Activated T-cell treated with anti-CD3 and anti-CD28 coated beads, Interleukin-2, amount 50 U/mL, for 72 hours (primary cell): ENCODE data around the gene STAT5B. TPM values are rescaled to one million over a fixed set of nuclear protein-coding genes. Genes with fewer than 3 reads are reported as not detected.
"Not testable (repeated sequence)": the region's sequence is repeated elsewhere in the genome, so short reads cannot be mapped to it uniquely, and the experiment has no call there.

ENCODE experiments used
- ATAC-seq, 2 donors: fragments of 150-1000 bp; cut with Tn5 transposase; replicated peaks in 1 of 2; 2 replicates each; pipeline ENCODE4 v1.10.0; 2021; ENCODE audit warnings: moderate library complexity in 2 of 2, mild to moderate bottlenecking in 1 of 2
- DNase-seq, 2 donors: peaks; one replicate each; pipeline ENCODE4 v3.0.0; 2021 to 2022; ENCODE audit warnings: mixed read lengths in 1 of 2
- H3K27ac Mint-ChIP-seq: one replicate; pipeline ENCODE4 v1.8.0; 2022; ENCODE audit warnings: mild to moderate bottlenecking, moderate library complexity, mixed read lengths
- H3K27me3 Mint-ChIP-seq: one replicate; pipeline ENCODE4 v1.8.0; 2022; ENCODE audit warnings: low read depth, mixed read lengths
- H3K36me3 Mint-ChIP-seq, 2 donors: one replicate each; pipeline ENCODE4 v1.8.0; 2022; ENCODE audit warnings: mixed read lengths in 2 of 2, mild to moderate bottlenecking in 1 of 2; ENCODE audit not compliant: insufficient read depth in 2 of 2
- H3K4me1 Mint-ChIP-seq: one replicate; pipeline ENCODE4 v1.8.0; 2022; ENCODE audit warnings: low read depth, mixed read lengths
- H3K4me3 Mint-ChIP-seq, 2 donors: one replicate each; pipeline ENCODE4 v1.8.0; 2022; ENCODE audit warnings: mild to moderate bottlenecking in 2 of 2, mixed read lengths in 2 of 2, moderate library complexity in 2 of 2
- H3K9me3 Mint-ChIP-seq, 2 donors: one replicate each; pipeline ENCODE4 v1.8.0; 2022; ENCODE audit warnings: mixed read lengths in 2 of 2
- total RNA-seq, 2 donors: library from RNA; stranded (reverse); gene quantifications; one replicate each; pipeline ENCODE4 v1.2.3, GENCODE V29; 2022

STAT5B gene
- total RNA-seq, 2 donors from 2014 or later: 252 to 269 TPM

- H3K4me3 Mint-ChIP-seq: no peak overlapping the region
- no peaks in the 10 kb centered on the region for H3K36me3 Mint-ChIP-seq
- DNase-seq (no peak), ATAC-seq (no peak)
- no peak overlapping the region for H3K27ac Mint-ChIP-seq
- no peaks in the 10 kb centered on the region for H3K27me3 Mint-ChIP-seq
- no peaks in the 10 kb centered on the region for H3K9me3 Mint-ChIP-seq
- H3K4me1 Mint-ChIP-seq: peaks cover 35% of the 10 kb centered on the region
Measured at GRCh38 chr17:42188749-42189650, 87.2 kb downstream of the STAT5B start.

- Mint-ChIP-seq H3K4me1 (peaks cover 35% of the 10 kb centered on the region), H3K36me3 (no peaks in the 10 kb centered on the region), H3K27me3 (no peaks in the 10 kb centered on the region), H3K4me3 (no peak overlapping the region), H3K27ac (no peak overlapping the region), H3K9me3 (no peaks in the 10 kb centered on the region)
- ATAC-seq (no peak), DNase-seq (no peak)
Measured at GRCh38 chr17:42187833-42188232, 88.4 kb downstream of the STAT5B start.

- Mint-ChIP-seq H3K4me1 (peaks cover 44% of the 10 kb centered on the region), H3K27ac (peak overlapping the region; percentile 9), H3K27me3 (peaks cover 13% of the 10 kb centered on the region), H3K4me3 (peak overlapping the region in 1 of 2 donors; percentile 23)
- ATAC-seq, H3K36me3 Mint-ChIP-seq, DNase-seq, H3K9me3 Mint-ChIP-seq: not testable (repeated sequence)
Measured at GRCh38 chr17:42186191-42186590, 90.0 kb downstream of the STAT5B start.

- Mint-ChIP-seq H3K4me1 (peaks cover 45% of the 10 kb centered on the region), H3K27ac (no peak overlapping the region), H3K27me3 (peaks cover 13% of the 10 kb centered on the region), H3K36me3 (no peaks in the 10 kb centered on the region), H3K9me3 (no peaks in the 10 kb centered on the region), H3K4me3 (peak overlapping the region in 1 of 2 donors; percentile 91)
- DNase-seq (no peak), ATAC-seq (no peak)
Measured at GRCh38 chr17:42185621-42185930, 90.6 kb downstream of the STAT5B start.

GRCh38 chr17:42184713-42185620, 91.2 kb downstream of the STAT5B start, which contains the start of gene HCRT:
TSS of gene HCRT (minus strand) at chr17:42185452. CDS start at chr17:42185365, 87 bp downstream.
- Mint-ChIP-seq H3K36me3 (no peaks in the 10 kb centered on the region), H3K27me3 (peaks cover 13% of the 10 kb centered on the region), H3K4me1 (peaks cover 45% of the 10 kb centered on the region), H3K4me3 (peak within 1 kb of the TSS; percentile 91 to 93), H3K27ac (peak within 1 kb of the TSS; percentile 60), H3K9me3 (no peaks in the 10 kb centered on the region)
- ATAC-seq: no peak
- no peak for DNase-seq

GRCh38 chr17:42183741-42184711, 92.2 kb downstream of the STAT5B start:
- ATAC-seq (peak; percentile 73 to 74), DNase-seq (peak; percentile 84 to 93)
- Mint-ChIP-seq H3K27me3 (peaks cover 21% of the 10 kb centered on the region), H3K27ac (peak overlapping the region; percentile 60), H3K9me3 (no peaks in the 10 kb centered on the region), H3K4me1 (peaks cover 53% of the 10 kb centered on the region), H3K4me3 (peak overlapping the region; percentile 91 to 93), H3K36me3 (no peaks in the 10 kb centered on the region)

- Mint-ChIP-seq H3K4me1 (peaks cover 62% of the 10 kb centered on the region), H3K27ac (peak overlapping the region; percentile 59), H3K9me3 (no peaks in the 10 kb centered on the region), H3K4me3 (peak overlapping the region; percentile 91 to 93), H3K36me3 (no peaks in the 10 kb centered on the region), H3K27me3 (peaks cover 27% of the 10 kb centered on the region)
- ATAC-seq: no peak
- DNase-seq: no peak
Measured at GRCh38 chr17:42182927-42183734, 93.1 kb downstream of the STAT5B start.

- Mint-ChIP-seq H3K27me3 (peaks cover 27% of the 10 kb centered on the region), H3K4me3 (peak overlapping the region; percentile 65 to 73), H3K36me3 (no peaks in the 10 kb centered on the region), H3K27ac (no peak overlapping the region), H3K9me3 (no peaks in the 10 kb centered on the region), H3K4me1 (peaks cover 58% of the 10 kb centered on the region)
- DNase-seq: no peak
- ATAC-seq: no peak
Measured at GRCh38 chr17:42181851-42182207, 94.4 kb downstream of the STAT5B start.

GRCh38 chr17:42180922-42181850, 95.0 kb downstream of the STAT5B start, which contains the start of gene KCNH4:
TSS of gene KCNH4 (minus strand) at chr17:42181142. CDS start at chr17:42180945, 197 bp downstream.
- H3K27ac Mint-ChIP-seq: no peak within 1 kb of the TSS
- H3K36me3 Mint-ChIP-seq: no peaks in the 10 kb centered on the region
- H3K4me1 Mint-ChIP-seq: peaks cover 58% of the 10 kb centered on the region
- DNase-seq (peak; percentile 89 to 92), ATAC-seq (peak; percentile 65 to 70)
- H3K4me3 Mint-ChIP-seq: peak within 1 kb of the TSS; percentile 65 to 73
- H3K9me3 Mint-ChIP-seq: no peaks in the 10 kb centered on the region
- peaks cover 27% of the 10 kb centered on the region for H3K27me3 Mint-ChIP-seq

- ATAC-seq (no peak), DNase-seq (no peak)
- Mint-ChIP-seq H3K27ac (no peak overlapping the region), H3K4me3 (peak overlapping the region; percentile 29 to 73), H3K9me3 (no peaks in the 10 kb centered on the region), H3K36me3 (no peaks in the 10 kb centered on the region), H3K4me1 (peaks cover 58% of the 10 kb centered on the region), H3K27me3 (peaks cover 27% of the 10 kb centered on the region)
Measured at GRCh38 chr17:42180411-42180921, 95.7 kb downstream of the STAT5B start.
